Pericardium fibroblast (primary cell): ENCODE measurements around the gene PTGDR2. TPM values are rescaled to one million over a fixed set of nuclear protein-coding genes. Genes with fewer than 3 reads are reported as not detected.

ENCODE experiments used
- total RNA-seq: library from RNA; depleted of rRNA; stranded (reverse); fragments of >200 nt; gene quantifications from 2 replicates; pipeline ENCODE4 v1.2.3, GENCODE V29; 2015

Gene PTGDR2
- 0.77 and 0.93 TPM in 2 replicates for total RNA-seq

GRCh38 chr11:60855726-60856633 is at the start of gene PTGDR2:
TSS of gene PTGDR2 (minus strand) at chr11:60855950. CDS start at chr11:60853722, 2,228 bp downstream.

GRCh38 chr11:60866911-60867870 is 11.4 kb upstream of the PTGDR2 start, which contains the start of gene ZP1:
TSS of gene ZP1 (plus strand) at chr11:60867542. CDS start at chr11:60867562, 20 bp downstream.

GRCh38 chr11:60841797-60842667 is 13.7 kb downstream of the PTGDR2 start, which contains the start of gene CCDC86:
TSS of gene CCDC86 (plus strand) at chr11:60842113. CDS start at chr11:60842125, 12 bp downstream.

Other genes starting within 250 kb of the PTGDR2 start
- not detected in 2 replicates for gene MS4A8, start 156.3 kb downstream of the PTGDR2 start, total RNA-seq
- gene MS4A18, start 131.2 kb downstream of the PTGDR2 start, total RNA-seq, result not detected in 2 replicates
- gene MS4A15, start 99.1 kb downstream of the PTGDR2 start, total RNA-seq, result not detected in 2 replicates
- gene MS4A10, start 70.6 kb downstream of the PTGDR2 start, total RNA-seq, result not detected in 2 replicates
- 18.1 and 20.2 TPM in 2 replicates for gene CCDC86, start 13.8 kb downstream of the PTGDR2 start, total RNA-seq
- gene ZP1, start 11.6 kb upstream of the PTGDR2 start, total RNA-seq, result 0.34 and 0.93 TPM in 2 replicates
- 63.2 and 78.3 TPM in 2 replicates for gene PRPF19, start 50.6 kb upstream of the PTGDR2 start, total RNA-seq
- gene TMEM109, start 58.2 kb upstream of the PTGDR2 start, total RNA-seq, result 60.5 and 77.4 TPM in 2 replicates
- 19.8 and 22.2 TPM in 2 replicates for gene TMEM132A, start 68.5 kb upstream of the PTGDR2 start, total RNA-seq
- 3.5 and 6.3 TPM in 2 replicates for gene SLC15A3, start 96.2 kb upstream of the PTGDR2 start, total RNA-seq
- not detected in 2 replicates for gene CD6, start 115.7 kb upstream of the PTGDR2 start, total RNA-seq
- gene CD5, start 246.5 kb upstream of the PTGDR2 start, total RNA-seq, result not detected in 2 replicates